Stimulated activated CD8-positive, alpha-beta memory T cell treated with anti-CD3 and anti-CD28 coated beads, Interleukin-12 subunit alpha, Interleukin-12 subunit beta, amount 100 ng/mL, for 24 hours (primary cell): ENCODE measurements around the gene IL6.
"Not testable (repeated sequence)": the region's sequence is repeated elsewhere in the genome, so short reads cannot be mapped to it uniquely, and the experiment has no call there.

Experiments
- DNase-seq: peaks from one replicate; pipeline ENCODE4 v3.0.0-alpha.2; 2020; ENCODE audit errors: extremely low read depth

IL6 gene

DNA sequence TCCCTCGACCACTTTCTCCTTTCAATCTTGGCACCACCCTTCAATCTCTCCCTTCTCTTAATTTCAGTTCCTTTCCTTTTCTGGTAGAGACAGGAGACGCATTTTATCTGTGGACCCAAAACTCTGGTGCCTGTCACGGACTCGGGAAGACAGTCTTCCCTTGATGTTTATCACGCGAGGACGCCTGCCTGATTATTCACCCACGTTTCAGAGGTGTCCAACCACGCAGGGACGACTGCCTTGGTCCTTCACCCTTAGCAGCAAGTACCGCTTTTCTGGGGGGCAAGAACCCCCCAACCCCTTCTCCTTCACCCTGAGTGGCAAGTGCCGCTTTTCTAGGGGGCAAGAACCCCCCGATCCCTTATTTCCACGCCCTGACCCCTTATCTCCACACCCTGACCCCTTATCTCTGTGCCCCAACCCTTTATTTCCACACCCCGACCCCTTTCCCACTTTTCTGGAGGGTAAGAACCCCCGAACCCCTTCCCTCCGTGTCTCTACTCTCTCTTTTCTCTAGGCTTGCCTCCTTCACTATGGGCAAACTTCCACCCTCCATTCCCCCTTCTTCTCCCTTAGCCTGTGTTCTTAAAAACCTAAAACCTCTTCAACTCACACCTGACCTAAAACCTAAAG is 22.9 kb upstream of the IL6 start:
- DNase-seq: not testable (repeated sequence)

DNA sequence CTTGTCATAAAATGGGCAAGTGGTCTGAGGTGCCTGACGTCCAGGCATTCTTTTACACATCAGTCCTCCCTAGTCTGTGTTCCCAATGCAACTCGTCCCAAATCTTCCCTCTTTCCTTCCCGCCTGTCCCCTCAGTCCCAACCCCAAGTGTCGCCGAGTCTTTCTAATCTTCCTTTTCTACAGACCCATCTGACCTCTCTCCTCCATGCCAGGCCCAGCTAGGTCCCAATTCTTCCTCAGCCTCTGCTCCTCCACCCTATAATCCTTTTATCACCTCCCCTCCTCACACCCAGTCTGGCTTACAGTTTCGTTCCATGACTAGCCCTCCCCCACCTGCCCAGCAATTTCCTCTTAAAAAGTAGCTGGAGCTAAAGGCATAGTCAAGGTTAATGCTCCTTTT is 22.3 kb upstream of the IL6 start:
- DNase-seq: not testable (repeated sequence)

DNA sequence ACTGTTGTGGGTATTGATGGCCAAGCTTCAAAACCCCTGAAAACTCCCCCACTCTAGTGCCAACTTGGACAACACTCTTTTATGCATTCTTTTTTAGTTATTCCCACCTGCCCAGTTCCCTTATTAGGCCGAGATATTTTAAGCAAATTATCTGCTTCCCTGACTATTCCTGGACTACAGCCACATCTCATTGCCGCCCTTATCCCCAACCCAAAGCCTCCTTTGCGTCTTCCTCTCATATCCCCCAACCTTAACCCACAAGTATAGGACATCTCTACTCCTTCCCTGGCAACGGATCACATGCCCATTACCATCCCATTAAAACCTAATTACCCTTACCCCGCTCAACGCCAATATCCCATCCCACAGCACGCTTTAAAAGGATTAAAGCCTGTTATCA is 21.1 kb upstream of the IL6 start:
- not testable (repeated sequence) for DNase-seq

DNA sequence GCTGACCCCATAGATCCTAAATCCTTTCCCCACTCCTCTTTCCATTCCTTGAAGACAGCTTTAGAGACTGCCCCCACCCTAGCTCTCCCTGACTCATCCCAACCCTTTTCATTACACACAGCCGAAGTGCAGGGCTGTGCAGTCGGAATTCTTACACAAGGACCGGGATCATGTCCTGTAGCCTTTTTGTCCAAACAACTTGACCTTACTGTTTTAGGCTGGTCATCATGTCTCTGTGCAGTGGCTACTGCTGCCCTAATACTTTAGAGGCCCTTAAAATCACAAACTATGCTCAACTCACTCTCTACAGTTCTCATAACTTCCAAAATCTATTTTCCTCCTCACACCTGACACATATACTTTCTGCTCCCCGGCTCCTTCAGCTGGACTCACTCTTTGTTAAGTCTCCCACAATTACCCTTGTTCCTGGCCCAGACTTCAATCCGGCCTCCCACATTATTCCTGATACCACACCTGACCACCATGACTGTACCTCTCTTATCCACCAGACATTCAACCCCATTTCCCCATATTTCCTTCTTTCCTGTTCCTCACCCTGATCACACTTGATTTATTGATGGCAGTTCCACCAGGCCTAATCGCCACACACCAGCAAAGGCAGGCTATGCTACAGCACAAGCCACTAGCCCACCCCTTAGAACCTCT is 19.8 kb upstream of the IL6 start:
- DNase-seq: not testable (repeated sequence)

DNA sequence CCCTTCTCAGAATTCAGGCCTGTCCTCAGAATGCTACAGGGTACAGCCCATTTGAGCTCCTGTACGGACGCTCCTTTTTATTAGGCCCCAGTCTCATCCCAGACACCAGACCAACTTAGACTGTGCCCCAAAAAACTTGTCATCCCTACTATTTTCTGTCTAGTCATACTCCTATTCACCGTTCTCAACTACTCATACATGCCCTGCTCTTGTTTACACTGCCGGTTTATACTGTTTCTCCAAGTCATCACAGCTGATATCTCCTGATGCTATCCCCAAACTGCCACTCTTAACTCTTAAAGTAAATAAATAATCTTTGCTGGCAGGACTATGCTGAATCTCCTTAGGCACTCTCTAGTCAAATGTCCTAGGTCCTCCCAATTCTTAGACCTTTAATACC is 18.8 kb upstream of the IL6 start:
- DNase-seq: not testable (repeated sequence)

DNA sequence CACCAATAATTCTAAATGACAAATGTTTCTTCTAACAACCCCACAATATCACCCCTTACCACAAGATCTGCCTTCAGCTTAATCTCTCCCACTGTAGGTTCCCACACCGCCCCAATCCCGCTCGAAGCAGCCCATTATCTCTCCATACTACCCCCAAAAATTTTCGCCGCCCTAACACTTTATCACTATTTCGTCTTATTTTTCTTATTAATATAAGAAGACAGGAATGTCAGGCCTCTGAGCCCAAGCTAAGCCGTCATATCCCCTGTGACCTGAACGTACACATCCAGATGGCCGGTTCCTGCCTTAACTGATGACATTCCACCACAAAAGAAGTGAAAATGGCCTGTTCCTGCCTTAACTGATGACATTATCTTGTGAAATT is 18.3 kb upstream of the IL6 start:
- not testable (repeated sequence) for DNase-seq

DNA sequence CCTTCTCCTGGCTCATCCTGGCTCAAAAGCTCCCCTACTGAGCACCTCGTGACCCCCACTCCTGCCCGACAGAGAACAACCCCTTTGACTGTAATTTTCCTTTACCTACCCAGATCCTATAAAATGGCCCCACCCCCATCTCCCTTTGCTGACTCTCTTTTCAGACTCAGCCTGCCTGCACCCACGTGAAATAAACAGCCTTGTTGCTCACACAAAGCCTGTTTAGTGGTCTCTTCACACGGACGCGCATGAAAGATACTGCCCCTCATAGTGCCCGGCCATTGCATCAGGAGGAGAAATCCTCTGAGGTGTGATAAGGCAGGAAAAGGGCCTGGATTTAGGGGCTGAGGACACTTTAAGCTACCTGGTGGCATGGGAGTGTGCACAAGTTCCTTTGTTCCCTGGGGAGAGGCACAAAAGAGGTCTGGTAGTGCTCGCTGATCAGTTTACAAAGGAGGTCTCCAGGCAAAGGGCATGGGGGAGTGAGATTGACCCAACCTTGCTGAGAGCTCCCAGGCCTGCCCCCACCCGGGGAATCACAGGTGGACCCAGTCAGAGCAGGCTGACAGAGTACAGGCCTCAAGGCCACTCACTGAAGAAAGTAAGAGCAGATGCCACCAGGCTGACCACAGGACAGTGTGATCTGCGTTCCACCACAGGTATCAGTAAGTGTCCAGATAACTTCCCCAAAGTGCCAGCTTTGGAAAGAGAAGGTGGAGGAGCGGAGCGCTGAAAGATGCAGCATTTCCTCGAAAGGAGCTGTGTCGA is 17.8 kb upstream of the IL6 start:
- DNase-seq: not testable (repeated sequence)

DNA sequence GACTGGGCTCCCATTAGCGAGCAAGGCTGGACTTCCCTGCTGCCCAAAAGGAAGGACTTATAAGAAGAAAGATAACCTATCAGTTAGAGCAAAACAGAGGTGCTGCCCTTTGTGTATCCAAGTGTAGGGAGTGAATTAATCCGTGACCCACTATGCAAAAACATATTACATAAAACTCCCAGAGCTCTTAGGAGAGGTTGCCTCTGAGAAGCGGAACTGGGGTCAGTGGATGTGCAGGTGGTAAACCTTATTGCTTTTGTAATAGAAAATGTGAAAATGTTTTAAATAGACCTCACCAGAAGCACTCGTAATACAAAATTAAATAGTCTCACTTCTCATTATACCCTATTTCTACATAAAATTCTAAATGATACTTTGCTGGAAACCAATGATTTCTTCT is 17.1 kb upstream of the IL6 start:
- DNase-seq: no peak

DNA sequence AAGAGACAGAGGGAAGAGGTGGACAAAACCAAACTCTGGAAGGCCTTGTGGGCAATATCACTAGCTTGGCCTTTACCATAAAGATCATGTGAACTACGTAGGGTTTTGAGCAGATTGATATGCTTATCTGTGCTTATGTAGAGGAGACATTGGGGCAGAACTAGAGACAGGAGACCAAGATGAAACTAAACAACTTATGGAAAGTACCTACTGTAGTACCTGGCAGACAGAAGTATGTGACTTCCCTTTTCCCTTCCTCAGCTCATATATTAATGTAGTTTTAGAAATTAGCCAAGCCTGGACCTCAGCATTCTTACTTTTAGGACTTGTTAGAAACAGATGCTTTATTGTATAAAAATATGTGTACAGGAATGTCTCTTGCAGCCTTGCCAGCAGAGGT is 14.0 kb upstream of the IL6 start:
- DNase-seq: no peak

DNA sequence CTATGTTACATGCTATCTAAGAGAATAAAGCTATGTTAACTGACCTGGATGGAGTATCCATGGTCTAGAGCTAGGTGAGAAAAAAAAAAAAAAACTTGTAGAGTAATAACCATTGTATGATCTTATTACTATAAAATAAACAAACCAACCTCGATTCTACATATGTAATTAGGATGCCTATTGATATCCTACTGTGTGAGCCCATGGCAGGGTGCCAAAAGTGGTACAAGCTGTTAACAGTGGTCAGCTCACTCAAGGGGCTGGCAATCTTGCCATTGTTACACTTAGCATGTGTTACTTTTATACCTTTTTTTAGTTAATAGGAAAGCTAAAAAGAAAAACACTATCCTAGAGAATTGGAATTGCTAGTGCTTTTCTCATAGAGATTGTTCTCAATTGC is 13.5 kb upstream of the IL6 start:
- no peak for DNase-seq

DNA sequence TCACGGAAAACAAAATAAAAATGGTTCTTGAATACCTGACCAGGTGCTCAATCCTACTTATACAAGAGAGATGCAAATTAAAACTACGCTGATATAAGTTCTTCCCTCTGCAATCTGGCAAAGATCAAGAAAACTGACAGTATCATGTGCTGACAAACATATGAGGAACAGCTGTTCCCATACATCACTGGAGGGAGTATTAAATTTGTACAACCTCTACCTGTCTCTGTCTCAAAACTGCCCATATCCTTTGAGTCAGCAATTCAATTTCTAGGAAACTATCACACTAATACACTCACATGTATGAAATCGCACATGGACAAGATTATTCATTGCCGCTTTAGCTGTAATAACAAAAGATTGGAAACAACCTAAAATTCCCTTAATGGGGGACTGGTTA is 11.0 kb upstream of the IL6 start:
- DNase-seq: no peak

DNA sequence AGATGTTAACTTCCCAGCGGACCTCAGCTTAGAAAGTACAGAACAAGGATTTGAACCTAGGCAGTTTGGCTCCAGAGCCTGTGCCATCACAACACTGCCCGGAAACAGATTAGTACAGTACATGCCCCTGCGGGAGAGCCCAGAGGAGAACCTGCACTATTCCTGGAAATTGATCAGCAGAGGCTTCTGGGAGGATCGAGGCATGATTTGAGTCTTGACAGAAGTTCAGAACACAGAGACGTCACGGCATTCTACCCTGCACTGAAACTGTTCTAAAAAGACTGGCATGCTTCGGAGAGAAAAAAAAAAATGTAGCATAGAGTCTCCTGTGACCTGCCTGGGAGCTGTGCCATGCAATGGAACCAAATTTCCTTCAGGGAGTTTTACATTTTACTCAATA is 9.2 kb upstream of the IL6 start:
- no peak for DNase-seq

DNA sequence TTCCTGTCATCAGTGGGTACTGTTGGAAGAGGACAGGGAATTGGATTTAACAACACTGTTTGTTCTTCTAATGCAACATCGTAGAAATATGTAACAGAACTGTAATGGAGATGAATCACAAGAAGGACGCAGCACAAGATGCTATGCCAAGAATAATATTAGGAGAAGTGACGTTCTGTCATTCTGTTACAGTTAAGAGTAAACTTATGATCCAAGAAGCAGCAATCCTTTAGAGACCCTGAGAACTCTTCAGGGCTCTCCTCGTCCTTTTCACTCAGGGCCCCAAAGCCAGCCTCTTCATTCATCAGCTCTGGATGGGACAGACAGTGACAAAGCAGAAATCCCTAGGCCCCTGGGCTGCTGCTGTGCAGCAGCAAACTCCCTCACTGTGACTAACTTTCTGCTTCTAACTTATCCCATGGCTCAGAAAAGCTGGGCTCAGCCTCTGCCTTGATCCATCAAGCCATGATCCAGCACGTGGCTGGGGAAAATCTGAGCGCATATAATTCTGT is 8.7 kb upstream of the IL6 start:
- no peak for DNase-seq

DNA sequence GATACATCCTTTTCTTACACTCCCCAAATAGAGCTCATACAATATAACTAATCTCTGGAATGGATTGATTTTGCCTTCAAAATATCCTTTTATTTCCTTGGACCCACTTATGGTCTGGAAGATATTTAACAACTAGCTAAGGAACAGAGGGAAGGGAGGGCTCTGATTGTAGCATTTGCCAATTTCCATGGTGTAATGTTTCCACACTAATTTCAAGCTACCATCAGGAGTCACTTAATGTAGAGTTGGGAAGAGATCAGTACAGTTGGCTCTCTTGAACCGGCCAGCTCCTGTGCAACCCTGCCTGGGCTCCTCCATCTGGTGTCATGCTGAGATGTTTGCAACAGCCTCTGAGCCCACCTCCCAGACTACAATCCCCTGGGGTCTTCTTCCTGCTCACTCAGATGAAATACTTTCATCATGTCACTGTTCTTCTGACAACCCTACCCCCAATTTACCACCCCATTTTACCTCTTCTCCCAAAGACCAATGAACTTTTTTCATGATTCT is 8.0 kb upstream of the IL6 start:
- DNase-seq: no peak

DNA sequence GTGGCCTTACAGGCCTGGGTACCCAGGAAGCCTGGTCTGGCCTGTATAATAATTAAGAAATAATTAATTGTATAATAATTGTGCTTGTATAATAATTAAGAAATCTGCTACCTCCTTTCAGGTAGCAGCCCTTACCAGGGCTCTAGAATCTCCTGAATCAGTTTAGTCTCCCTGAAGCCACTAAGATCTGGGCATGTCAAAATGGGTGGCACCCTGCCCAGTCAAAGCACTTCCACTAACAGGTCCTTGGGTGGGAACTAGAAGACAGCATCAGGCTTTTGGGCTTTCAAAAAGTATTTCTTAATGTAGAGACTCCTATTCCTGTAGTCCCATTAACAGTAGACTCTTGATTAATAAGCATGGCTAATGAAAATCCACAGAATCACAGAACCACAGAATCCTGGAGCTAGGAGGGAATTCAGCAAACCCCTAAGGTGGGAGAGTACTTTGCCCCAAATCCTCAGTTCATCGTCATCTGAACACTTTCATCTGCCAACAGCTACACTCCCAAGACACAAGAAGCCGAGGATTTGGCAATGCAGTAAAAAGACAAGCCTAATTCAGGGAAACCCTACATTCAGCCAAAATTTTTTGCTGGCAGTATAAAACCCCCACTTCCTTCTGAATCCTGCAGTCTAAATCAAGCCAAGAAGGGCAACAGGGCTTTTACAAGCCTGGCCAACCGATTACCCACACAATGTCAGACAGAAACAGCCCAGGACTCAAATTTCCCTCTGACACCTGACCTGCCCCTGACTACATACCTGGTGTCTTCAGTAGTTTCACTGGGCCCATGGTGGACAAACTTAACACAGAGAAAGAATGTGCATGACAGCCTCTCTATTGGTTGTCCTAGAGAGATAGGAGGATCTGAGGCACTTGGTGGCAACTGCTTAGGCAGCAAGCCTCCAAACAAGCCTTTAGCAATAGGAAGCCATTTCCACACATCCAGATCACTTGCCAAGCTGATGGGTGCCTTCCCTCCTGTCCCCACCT is 5.9 kb upstream of the IL6 start:
- no peak for DNase-seq

DNA sequence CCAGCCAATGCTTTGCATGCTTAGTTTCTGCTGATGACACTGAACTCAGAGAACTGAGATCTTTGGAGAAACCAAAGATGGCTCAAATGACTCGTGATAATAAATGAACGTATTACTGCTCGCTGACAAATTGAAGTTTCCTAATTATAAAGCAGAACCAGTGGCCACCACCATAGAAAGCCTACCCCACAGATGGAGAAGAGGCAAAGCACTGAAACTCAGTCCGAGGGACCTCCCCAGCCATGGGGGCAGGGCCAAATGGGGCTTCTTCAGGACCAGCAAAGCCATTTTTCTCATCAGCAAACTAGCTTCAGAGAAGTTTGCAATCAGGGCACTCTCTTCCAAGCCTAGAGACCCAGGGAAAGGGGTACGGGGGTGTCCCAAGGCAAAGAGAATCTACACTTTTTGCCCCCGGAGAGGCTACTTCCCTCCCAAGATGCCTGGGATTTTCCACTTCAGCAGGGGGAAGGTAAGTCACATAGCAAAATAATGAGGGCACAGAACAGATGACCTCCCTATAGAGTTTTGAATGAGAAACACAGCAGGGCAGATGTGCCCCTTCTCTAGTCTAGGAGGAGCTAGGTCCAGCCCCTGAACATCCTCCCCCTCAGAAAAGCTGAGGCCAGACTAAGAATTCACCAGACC is 4.3 kb upstream of the IL6 start:
- DNase-seq: no peak

DNA sequence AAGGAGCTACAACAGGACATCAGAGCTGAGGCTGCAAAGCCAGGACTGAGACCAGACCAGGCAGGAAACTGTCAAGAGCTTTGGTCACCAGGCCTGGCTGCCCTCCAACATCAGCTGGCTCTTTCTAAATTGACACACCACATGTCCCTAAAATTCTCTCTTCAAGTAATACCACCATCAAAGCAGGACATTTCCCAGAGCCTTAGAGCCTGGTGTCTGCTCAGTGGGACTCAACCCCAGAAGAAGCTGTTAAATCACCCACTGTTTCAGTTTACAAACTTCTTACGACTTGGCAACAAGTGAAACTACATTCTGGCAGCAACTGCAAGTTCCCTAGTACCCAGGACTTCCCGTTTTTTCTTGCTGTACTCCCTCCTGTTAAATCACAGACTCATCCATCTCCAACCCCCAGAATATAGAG is 3.8 kb upstream of the IL6 start:
- DNase-seq: no peak

DNA sequence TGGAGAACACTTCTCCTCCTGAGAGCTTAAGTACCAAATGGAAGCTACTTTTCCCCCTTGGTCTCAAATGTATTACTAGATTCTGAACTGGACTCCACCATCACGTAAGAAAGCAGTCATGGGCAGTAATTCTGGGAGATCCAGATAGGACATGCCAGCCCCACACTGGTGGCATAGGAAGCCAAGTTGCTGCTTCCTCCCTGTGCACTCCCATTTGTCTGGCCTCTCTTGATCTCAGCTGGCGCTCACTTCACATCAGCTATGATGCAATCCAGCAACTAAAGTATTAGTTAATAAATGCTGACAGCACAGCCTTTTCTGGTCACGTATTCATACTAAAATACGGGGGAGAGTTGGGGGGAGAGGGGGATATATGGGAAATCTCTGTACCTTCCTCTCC is 3.4 kb upstream of the IL6 start:
- no peak for DNase-seq

DNA sequence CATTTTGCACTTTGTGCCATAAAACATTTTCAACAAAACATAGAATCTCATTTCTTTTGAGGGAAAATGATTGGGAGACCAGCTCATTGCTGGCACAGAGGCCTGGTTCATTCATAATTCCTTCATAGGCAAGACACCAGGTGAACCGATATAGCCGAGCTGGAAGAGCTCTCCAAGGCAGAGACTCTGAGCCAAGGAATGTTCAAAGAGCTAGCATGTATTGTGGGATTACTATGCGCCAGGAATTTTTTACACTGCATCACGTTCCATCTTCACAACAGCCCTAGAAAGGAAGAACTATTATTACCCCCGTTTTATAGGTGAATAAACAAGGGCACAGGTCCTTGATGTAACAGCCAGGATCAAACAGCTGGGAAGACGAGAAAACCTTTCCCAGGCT is 2.1 kb upstream of the IL6 start:
- no peak for DNase-seq

DNA sequence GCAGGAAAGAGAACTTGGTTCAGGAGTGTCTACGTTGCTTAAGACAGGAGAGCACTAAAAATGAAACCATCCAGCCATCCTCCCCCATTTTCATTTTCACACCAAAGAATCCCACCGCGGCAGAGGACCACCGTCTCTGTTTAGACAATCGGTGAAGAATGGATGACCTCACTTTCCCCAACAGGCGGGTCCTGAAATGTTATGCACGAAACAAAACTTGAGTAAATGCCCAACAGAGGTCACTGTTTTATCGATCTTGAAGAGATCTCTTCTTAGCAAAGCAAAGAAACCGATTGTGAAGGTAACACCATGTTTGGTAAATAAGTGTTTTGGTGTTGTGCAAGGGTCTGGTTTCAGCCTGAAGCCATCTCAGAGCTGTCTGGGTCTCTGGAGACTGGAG is 1.4 kb upstream of the IL6 start:
- DNase-seq: no peak

DNA sequence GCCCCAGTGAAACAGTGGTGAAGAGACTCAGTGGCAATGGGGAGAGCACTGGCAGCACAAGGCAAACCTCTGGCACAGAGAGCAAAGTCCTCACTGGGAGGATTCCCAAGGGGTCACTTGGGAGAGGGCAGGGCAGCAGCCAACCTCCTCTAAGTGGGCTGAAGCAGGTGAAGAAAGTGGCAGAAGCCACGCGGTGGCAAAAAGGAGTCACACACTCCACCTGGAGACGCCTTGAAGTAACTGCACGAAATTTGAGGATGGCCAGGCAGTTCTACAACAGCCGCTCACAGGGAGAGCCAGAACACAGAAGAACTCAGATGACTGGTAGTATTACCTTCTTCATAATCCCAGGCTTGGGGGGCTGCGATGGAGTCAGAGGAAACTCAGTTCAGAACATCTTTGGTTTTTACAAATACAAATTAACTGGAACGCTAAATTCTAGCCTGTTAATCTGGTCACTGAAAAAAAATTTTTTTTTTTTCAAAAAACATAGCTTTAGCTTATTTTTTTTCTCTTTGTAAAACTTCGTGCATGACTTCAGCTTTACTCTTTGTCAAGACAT is 574 bp upstream of the IL6 start:
- no peak for DNase-seq
